SU-DHL-6 (cell line): ENCODE data around the gene RPL22.

Experiments used
- H2AFZ ChIP-seq: fragments of 200-600 bp; sonication (generic); 2 replicates; pipeline ENCODE4 v1.6.1; 2014; ENCODE audit warnings: low read depth, mild to moderate bottlenecking, moderate library complexity, mixed read lengths, antibody characterized with exemption, low read length; ENCODE audit not compliant: severe bottlenecking
- H3F3A ChIP-seq: fragments of 200-600 bp; shearing (Covaris generic); 2 replicates; pipeline ENCODE4 v1.6.0; 2016; ENCODE audit warnings: antibody characterized with exemption, mild to moderate bottlenecking; ENCODE audit not compliant: insufficient read depth
- H3K27ac ChIP-seq: fragments of 200-600 bp; sonication (generic); 2 replicates; pipeline ENCODE4 v1.5.1; 2016; ENCODE audit warnings: low read depth, mild to moderate bottlenecking, low read length, moderate library complexity, mixed read lengths
- H3K27me3 ChIP-seq: fragments of 200-600 bp; sonication (generic), shearing (Covaris generic); 2 replicates; pipeline ENCODE4 v1.6.0; 2014; ENCODE audit warnings: mild to moderate bottlenecking, low read length
- H3K36me3 ChIP-seq: fragments of 200-600 bp; sonication (generic); 2 replicates; pipeline ENCODE4 v1.6.1; 2014; ENCODE audit warnings: mild to moderate bottlenecking, low read length, mixed read lengths
- H3K4me2 ChIP-seq: fragments of 300-600, 200-600 bp; shearing (Covaris generic), sonication (generic); 2 replicates; pipeline ENCODE4 v1.6.0; 2014; ENCODE audit warnings: low read length, low read depth, mild to moderate bottlenecking; ENCODE audit not compliant: poor library complexity, severe bottlenecking
- H3K4me3 ChIP-seq: fragments of 200-600 bp; sonication (generic); 2 replicates; pipeline ENCODE4 v1.5.1; 2014; ENCODE audit warnings: antibody characterized with exemption, low read length, mild to moderate bottlenecking, mixed read lengths; ENCODE audit not compliant: insufficient read depth, poor library complexity, severe bottlenecking
- H3K79me2 ChIP-seq: fragments of 200-600 bp; sonication (generic); 2 replicates; pipeline ENCODE4 v1.6.1; 2014; ENCODE audit warnings: mild to moderate bottlenecking, low read length, moderate library complexity; ENCODE audit not compliant: insufficient read depth
- H3K9ac ChIP-seq: fragments of 200-600 bp; sonication (generic); 2 replicates; pipeline ENCODE4 v1.7.0; 2014; ENCODE audit warnings: mild to moderate bottlenecking, low read length
- H3K9me2 ChIP-seq: fragments of 200-600 bp; sonication (generic); replicated peaks from 2 replicates; pipeline ENCODE4 v1.6.1; 2014; ENCODE audit warnings: low read length; ENCODE audit not compliant: insufficient read depth
- H3K9me3 ChIP-seq: fragments of 200-600 bp; sonication (generic); 2 replicates; pipeline ENCODE4 v1.6.1; 2014; ENCODE audit warnings: low read length, mixed read lengths; ENCODE audit not compliant: insufficient read depth
- H4K20me1 ChIP-seq: fragments of 200-600 bp; sonication (generic); 2 replicates; pipeline ENCODE4 v1.6.1; 2014; ENCODE audit warnings: low read depth, mild to moderate bottlenecking, antibody characterized with exemption, low read length, moderate library complexity, mixed read lengths
- EZH2phosphoT487 ChIP-seq: fragments of 200-600 bp; sonication (generic), shearing (Covaris generic); conservative IDR thresholded peaks from 2 replicates; pipeline ENCODE4 v1.6.1; 2018; ENCODE audit warnings: mild to moderate bottlenecking, antibody characterized with exemption, low read length, moderate library complexity, mixed read lengths
- TF ChIP-seq, protein P1 (sequence below): fragments of 200-600 bp; sonication (generic); IDR thresholded peaks from one replicate; pipeline ENCODE4 v1.5.1; 2017; ENCODE audit warnings: antibody characterized with exemption, mild to moderate bottlenecking, low read length, moderate library complexity; ENCODE audit not compliant: insufficient read depth, poor library complexity, severe bottlenecking

Gene RPL22

DNA sequence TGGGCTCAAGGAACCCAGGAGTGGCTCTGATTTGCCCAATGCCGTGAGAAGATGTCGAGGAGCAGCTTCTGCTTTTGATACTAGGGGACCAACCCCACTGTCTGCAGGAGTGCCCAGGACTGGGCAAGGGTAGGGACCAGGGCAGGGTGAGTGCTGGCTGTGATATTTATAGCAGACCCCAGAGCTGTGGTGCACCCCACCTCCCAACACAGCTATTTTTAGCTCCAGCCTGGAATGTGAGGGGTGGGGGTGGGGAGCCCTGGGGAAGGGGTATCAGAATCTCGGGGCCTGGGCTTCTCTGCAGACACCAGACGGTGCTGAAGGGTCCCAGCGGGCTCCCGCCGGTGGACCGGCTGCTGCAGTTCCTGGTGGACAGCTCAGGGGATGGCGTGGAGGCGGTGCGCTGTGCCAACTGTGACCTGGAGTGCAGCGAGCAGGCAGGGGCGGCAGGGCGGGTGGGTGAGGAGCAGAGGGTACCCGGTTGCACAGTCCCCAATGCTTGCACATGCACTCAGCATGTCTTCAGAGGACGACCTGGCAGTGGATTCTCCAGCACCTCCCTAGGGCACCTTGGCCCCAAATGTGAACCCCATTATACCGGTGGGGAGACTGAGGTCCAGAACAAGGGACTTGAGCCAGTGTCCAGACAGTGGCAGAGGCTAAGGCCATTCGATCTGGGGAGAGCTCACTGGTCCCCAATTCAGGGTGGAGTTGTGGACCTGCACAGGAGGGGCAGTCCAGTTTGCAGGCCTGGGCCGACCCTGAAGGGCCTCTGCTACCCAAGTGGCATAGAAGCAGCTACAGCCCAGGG lies 7.9 kb upstream of the RPL22 start:
- H3K4me2 ChIP-seq, result no peak overlapping the region
- H3K27me3 ChIP-seq, result no peaks in the 10 kb centered on the region
- H4K20me1 ChIP-seq, result no peaks in the 10 kb centered on the region
- H3K9ac ChIP-seq, result no peak overlapping the region
- no peaks in the 10 kb centered on the region for H3F3A ChIP-seq
- H3K27ac ChIP-seq, result no peak overlapping the region
- TF ChIP-seq EZH2phosphoT487, result no peak
- TF ChIP-seq, protein P1, sequence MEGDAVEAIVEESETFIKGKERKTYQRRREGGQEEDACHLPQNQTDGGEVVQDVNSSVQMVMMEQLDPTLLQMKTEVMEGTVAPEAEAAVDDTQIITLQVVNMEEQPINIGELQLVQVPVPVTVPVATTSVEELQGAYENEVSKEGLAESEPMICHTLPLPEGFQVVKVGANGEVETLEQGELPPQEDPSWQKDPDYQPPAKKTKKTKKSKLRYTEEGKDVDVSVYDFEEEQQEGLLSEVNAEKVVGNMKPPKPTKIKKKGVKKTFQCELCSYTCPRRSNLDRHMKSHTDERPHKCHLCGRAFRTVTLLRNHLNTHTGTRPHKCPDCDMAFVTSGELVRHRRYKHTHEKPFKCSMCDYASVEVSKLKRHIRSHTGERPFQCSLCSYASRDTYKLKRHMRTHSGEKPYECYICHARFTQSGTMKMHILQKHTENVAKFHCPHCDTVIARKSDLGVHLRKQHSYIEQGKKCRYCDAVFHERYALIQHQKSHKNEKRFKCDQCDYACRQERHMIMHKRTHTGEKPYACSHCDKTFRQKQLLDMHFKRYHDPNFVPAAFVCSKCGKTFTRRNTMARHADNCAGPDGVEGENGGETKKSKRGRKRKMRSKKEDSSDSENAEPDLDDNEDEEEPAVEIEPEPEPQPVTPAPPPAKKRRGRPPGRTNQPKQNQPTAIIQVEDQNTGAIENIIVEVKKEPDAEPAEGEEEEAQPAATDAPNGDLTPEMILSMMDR, result no peak
- no peaks in the 10 kb centered on the region for H3K9me3 ChIP-seq
- no peaks in the 10 kb centered on the region for H3K36me3 ChIP-seq
- no peaks in the 10 kb centered on the region for H3K79me2 ChIP-seq
- no peaks in the 10 kb centered on the region for H3K9me2 ChIP-seq
- no peak overlapping the region for H3K4me3 ChIP-seq
- H2AFZ ChIP-seq, result no peak overlapping the region

DNA sequence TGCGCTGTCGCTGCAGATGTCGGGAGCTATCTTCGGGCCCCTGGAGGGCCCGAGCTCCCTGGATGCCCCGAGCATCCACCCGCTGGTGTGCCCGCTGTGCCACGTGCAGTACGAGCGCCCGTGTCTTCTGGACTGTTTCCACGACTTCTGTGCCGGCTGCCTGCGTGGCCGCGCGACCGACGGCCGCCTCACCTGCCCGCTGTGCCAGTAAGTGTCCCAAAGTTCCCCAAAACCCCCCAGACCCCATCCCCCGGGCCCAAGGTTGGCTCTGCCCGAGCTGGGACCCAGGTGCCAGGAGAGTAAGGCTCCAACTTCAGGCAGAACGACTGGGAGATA lies 7.1 kb upstream of the RPL22 start:
- no peak overlapping the region for H3K9ac ChIP-seq
- no peak overlapping the region for H3K4me2 ChIP-seq
- no peaks in the 10 kb centered on the region for H3K36me3 ChIP-seq
- H3K4me3 ChIP-seq, result no peak overlapping the region
- no peaks in the 10 kb centered on the region for H3K9me3 ChIP-seq
- H3K27me3 ChIP-seq, result no peaks in the 10 kb centered on the region
- no peaks in the 10 kb centered on the region for H3K9me2 ChIP-seq
- H2AFZ ChIP-seq, result no peak overlapping the region
- H3F3A ChIP-seq, result no peaks in the 10 kb centered on the region
- no peak for TF ChIP-seq EZH2phosphoT487
- TF ChIP-seq, protein P1, result no peak
- H3K79me2 ChIP-seq, result no peaks in the 10 kb centered on the region
- no peaks in the 10 kb centered on the region for H4K20me1 ChIP-seq
- H3K27ac ChIP-seq, result no peak overlapping the region

DNA sequence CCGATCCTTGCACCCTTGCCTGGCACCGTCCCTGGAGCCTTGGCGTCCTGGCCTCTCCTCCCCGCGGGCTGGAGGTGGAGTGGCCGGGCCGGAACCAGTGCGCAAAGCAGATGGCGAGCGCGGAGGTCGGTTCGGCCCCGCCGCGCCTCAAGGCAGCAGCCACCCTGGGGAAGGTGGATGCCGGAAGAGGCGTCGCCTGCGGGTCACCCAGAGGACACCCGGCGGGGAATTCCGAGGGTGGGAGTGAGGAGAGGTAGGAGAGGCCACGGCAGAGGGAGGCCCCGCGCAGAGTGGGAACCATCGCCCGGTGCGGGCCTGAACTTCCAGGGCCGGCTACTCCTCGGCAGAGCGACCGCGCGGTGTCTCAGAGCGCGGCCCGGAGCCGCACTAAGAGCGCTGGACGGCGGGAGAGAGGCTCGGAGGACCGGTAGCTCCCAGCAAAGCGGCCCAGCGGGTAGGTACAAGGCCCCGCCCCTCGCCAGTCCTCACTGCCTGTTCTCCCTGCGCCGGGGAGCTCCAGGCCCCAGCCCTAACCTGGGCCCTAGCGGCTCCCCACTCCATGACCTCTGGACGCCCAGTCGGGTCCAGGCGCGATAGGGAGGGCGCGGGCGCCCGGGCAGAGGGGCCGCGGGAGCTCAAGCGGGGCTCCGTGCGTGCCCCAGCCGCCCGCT lies 6.6 kb upstream of the RPL22 start, which contains the start of gene RNF207:
RNF207 (plus strand) TSS at position 271 of the 671 bp plus-strand sequence. CDS start 417 bp downstream, outside the sequence.
- Histone ChIP-seq H2AFZ (no peak within 1 kb of the TSS), H4K20me1 (no peaks in the 10 kb centered on the region), H3K9me3 (no peaks in the 10 kb centered on the region), H3F3A (no peaks in the 10 kb centered on the region), H3K36me3 (no peaks in the 10 kb centered on the region), H3K9me2 (no peaks in the 10 kb centered on the region), H3K27ac (no peak within 1 kb of the TSS), H3K79me2 (no peaks in the 10 kb centered on the region), H3K27me3 (no peaks in the 10 kb centered on the region), H3K4me2 (no peak within 1 kb of the TSS), H3K4me3 (no peak within 1 kb of the TSS), H3K9ac (no peak within 1 kb of the TSS)
- TF ChIP-seq, protein P1, result no peak
- TF ChIP-seq EZH2phosphoT487, result no peak
